Endodermal cell (in vitro differentiated cells): ENCODE results near the gene WWC2. TPM values are rescaled to one million over a fixed set of nuclear protein-coding genes. Genes with fewer than 3 reads are reported as not detected.

Source experiments
- DNase-seq: peaks from one replicate; pipeline ENCODE4 v3.0.0-alpha.2; 2017
- H3K27ac ChIP-seq: 2 replicates; pipeline ENCODE4 v1.5.1; 2013; ENCODE audit warnings: mild to moderate bottlenecking, low read depth, low read length, moderate library complexity
- H3K27me3 ChIP-seq: 2 replicates; pipeline ENCODE4 v1.6.1; 2013; ENCODE audit warnings: mild to moderate bottlenecking, low read length, moderate library complexity; ENCODE audit not compliant: insufficient read depth, control insufficient read depth, poor library complexity, severe bottlenecking
- H3K36me3 ChIP-seq: 2 replicates; pipeline ENCODE4 v1.7.0; 2013; ENCODE audit warnings: mild to moderate bottlenecking, low read length, moderate library complexity; ENCODE audit not compliant: control insufficient read depth, insufficient read depth
- H3K4me1 ChIP-seq: one replicate; pipeline ENCODE4 v1.7.0; 2013; ENCODE audit warnings: low read length; ENCODE audit not compliant: control insufficient read depth, insufficient read depth
- H3K4me3 ChIP-seq: 2 replicates; pipeline ENCODE4 v1.5.1; 2013; ENCODE audit warnings: mild to moderate bottlenecking, low read length, moderate library complexity
- H3K9ac ChIP-seq: 2 replicates; pipeline ENCODE4 v1.6.1; 2013; ENCODE audit warnings: mild to moderate bottlenecking, low read length, moderate library complexity; ENCODE audit not compliant: poor library complexity, severe bottlenecking; ENCODE audit errors: extremely low read depth
- H3K9me3 ChIP-seq: 2 replicates; pipeline ENCODE4 v1.6.1; 2013; ENCODE audit warnings: mild to moderate bottlenecking, low read length, moderate library complexity; ENCODE audit not compliant: control insufficient read depth
- H3K27ac Mint-ChIP-seq: 2 replicates; pipeline ENCODE4 v1.8.0; 2020; ENCODE audit warnings: mixed read lengths
- H3K27me3 Mint-ChIP-seq: 2 replicates; pipeline ENCODE4 v1.8.0; 2021; ENCODE audit warnings: mild to moderate bottlenecking, mixed read lengths; ENCODE audit not compliant: insufficient read depth
- H3K36me3 Mint-ChIP-seq: 2 replicates; pipeline ENCODE4 v1.8.0; 2020; ENCODE audit warnings: low read depth, mixed read lengths
- H3K4me1 Mint-ChIP-seq: 2 replicates; pipeline ENCODE4 v1.8.0; 2020; ENCODE audit warnings: mixed read lengths
- H3K4me3 Mint-ChIP-seq: 2 replicates; pipeline ENCODE4 v1.8.0; 2020; ENCODE audit warnings: mild to moderate bottlenecking, moderate library complexity, mixed read lengths
- H3K9me3 Mint-ChIP-seq: 2 replicates; pipeline ENCODE4 v1.8.0; 2020; ENCODE audit warnings: mild to moderate bottlenecking, mixed read lengths
- WGBS, 2 experiments: methylation state at CpG; one replicate each; pipeline versions ENCODE4 v1.1.5 to v1.1.7; 2013; ENCODE audit warnings: missing lambda C conversion rate in 2 of 2, mixed read lengths in 1 of 2; ENCODE audit not compliant: insufficient coverage in 1 of 2, insufficient read length in 1 of 2; 5-methylcytosine and 5-hydroxymethylcytosine counted together
- total RNA-seq, 2 donors: library from RNA; stranded (reverse); fragmentation: NEBNext Ultra II Directional in 1 of 2; extraction: Animal tissue kit (Norgen Biotek cat#: 25700) in 1 of 2; gene quantifications; 2 replicates in 1 of 2; 3 replicates in 1 of 2; pipeline ENCODE4 v1.2.1, GENCODE V29; 2021
- TF ChIP-seq, protein P1 (sequence below): fragments of 200-600 bp; sonication (generic); conservative IDR thresholded peaks from 2 replicates; pipeline ENCODE4 v1.5.0; 2021; ENCODE audit warnings: antibody characterized with exemption, mild to moderate bottlenecking

Gene WWC2
- total RNA-seq, 2 donors from 2014 or later, result 98.2 to 108 TPM

- Histone ChIP-seq H3K4me1 (no peaks in the 10 kb centered on the region), H3K36me3 (no peaks in the 10 kb centered on the region), H3K27me3 (no peaks in the 10 kb centered on the region), H3K27ac (no peak overlapping the region), H3K9ac (no peak overlapping the region), H3K9me3 (no peaks in the 10 kb centered on the region), H3K4me3 (no peak overlapping the region)
- H3K36me3 Mint-ChIP-seq, result peaks cover 7% of the 10 kb centered on the region
- WGBS, 2 experiments, result 100% methylated on average over 2 of the region's 2 CpGs; no CpG with 5 or more reads in 1 of the 2 experiments
- no peak for DNase-seq
- H3K9me3 Mint-ChIP-seq, result no peaks in the 10 kb centered on the region
- TF ChIP-seq, protein P1, sequence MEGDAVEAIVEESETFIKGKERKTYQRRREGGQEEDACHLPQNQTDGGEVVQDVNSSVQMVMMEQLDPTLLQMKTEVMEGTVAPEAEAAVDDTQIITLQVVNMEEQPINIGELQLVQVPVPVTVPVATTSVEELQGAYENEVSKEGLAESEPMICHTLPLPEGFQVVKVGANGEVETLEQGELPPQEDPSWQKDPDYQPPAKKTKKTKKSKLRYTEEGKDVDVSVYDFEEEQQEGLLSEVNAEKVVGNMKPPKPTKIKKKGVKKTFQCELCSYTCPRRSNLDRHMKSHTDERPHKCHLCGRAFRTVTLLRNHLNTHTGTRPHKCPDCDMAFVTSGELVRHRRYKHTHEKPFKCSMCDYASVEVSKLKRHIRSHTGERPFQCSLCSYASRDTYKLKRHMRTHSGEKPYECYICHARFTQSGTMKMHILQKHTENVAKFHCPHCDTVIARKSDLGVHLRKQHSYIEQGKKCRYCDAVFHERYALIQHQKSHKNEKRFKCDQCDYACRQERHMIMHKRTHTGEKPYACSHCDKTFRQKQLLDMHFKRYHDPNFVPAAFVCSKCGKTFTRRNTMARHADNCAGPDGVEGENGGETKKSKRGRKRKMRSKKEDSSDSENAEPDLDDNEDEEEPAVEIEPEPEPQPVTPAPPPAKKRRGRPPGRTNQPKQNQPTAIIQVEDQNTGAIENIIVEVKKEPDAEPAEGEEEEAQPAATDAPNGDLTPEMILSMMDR, result no peak
- peaks cover 28% of the 10 kb centered on the region for H3K4me1 Mint-ChIP-seq
- no peak overlapping the region for H3K27ac Mint-ChIP-seq
- H3K27me3 Mint-ChIP-seq, result no peaks in the 10 kb centered on the region
- no peak overlapping the region for H3K4me3 Mint-ChIP-seq
Observed at GRCh38 chr4:183129675-183130074, 30.6 kb downstream of the WWC2 start.

DNA sequence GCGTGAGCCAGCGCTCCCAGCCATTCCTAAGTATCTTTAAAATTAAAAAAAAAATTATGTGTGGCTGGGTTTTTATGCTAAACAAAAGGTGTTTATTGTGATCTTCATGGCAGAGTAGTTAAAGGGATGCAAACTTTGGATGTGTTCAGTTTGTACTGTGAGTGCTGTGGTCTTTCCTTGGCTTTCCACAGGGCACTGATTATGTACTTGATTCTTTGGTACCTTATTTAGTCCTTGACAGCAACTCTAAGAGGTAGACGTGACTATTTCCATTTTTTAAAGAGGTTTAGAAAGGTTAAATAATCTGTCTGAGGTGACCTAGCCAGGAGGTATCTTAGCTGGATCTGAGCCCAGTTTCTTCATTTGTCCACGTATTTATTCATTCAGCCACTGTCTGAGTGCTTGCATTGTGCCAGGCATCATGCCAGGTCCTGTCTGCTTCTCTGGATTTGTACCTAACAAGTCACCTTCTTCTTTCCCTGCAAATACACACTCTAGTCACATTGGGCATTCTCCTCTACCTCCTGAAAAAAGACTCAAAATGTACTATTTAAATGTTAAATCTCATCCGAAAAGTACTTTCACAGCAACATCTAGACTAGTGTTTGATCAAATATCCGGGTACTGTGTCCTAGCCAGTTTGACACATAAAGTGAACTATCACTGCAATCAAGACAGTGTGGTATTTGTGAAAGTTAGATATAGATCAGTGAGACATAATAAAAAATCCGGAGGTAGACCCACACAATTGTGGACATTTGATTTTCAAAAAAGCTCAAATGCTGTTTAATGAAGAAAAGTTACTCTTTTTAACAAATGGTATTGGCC, 31.5 kb downstream of the WWC2 start:
- H3K27ac ChIP-seq, result no peak overlapping the region

GRCh38 chr4:183132081-183132480, 33.0 kb downstream of the WWC2 start:
- Histone ChIP-seq H3K4me3 (no peak overlapping the region), H3K9ac (no peak overlapping the region), H3K27me3 (no peaks in the 10 kb centered on the region), H3K9me3 (no peaks in the 10 kb centered on the region), H3K4me1 (no peaks in the 10 kb centered on the region), H3K27ac (no peak overlapping the region), H3K36me3 (peaks cover 6% of the 10 kb centered on the region)
- TF ChIP-seq, protein P1, result no peak
- no peak overlapping the region for H3K4me3 Mint-ChIP-seq
- peaks cover 9% of the 10 kb centered on the region for H3K36me3 Mint-ChIP-seq
- no peaks in the 10 kb centered on the region for H3K27me3 Mint-ChIP-seq
- 100% methylated on average over 1 of the region's 2 CpGs; no CpG with 5 or more reads in 1 of the 2 experiments for WGBS, 2 experiments
- no peak overlapping the region for H3K27ac Mint-ChIP-seq
- H3K9me3 Mint-ChIP-seq, result no peaks in the 10 kb centered on the region
- DNase-seq, result no peak
- H3K4me1 Mint-ChIP-seq, result peaks cover 18% of the 10 kb centered on the region

More for the DNA sequence above, 31.5 kb downstream of the WWC2 start:
- TF ChIP-seq, protein P1, result no peak
- H3K27ac Mint-ChIP-seq, result peak overlapping the region; percentile 56
- no peaks in the 10 kb centered on the region for H3K27me3 Mint-ChIP-seq
- H3K9me3 ChIP-seq, result no peaks in the 10 kb centered on the region
- 90 to 93% methylated on average over 4 to 6 of the region's 7 CpGs for WGBS, 2 experiments
- H3K4me3 Mint-ChIP-seq, result no peak overlapping the region
- no peaks in the 10 kb centered on the region for H3K9me3 Mint-ChIP-seq
- no peak overlapping the region for H3K9ac ChIP-seq
- H3K4me3 ChIP-seq, result no peak overlapping the region
- peaks cover 25% of the 10 kb centered on the region for H3K4me1 Mint-ChIP-seq
- H3K27me3 ChIP-seq, result no peaks in the 10 kb centered on the region
- H3K4me1 ChIP-seq, result no peaks in the 10 kb centered on the region
- DNase-seq, result no peak
- peaks cover 9% of the 10 kb centered on the region for H3K36me3 Mint-ChIP-seq
- no peaks in the 10 kb centered on the region for H3K36me3 ChIP-seq
